SIG-M5 (cell line): ENCODE data around the gene TLR9.
"Not testable (repeated sequence)": the region's sequence is repeated elsewhere in the genome, so short reads cannot be mapped to it uniquely, and the experiment has no call there.

ENCODE experiments used
- DNase-seq: peaks from one replicate; lab custom pipeline; 2025; lab: John Stamatoyannopoulos, UW

TLR9 gene, protein sequence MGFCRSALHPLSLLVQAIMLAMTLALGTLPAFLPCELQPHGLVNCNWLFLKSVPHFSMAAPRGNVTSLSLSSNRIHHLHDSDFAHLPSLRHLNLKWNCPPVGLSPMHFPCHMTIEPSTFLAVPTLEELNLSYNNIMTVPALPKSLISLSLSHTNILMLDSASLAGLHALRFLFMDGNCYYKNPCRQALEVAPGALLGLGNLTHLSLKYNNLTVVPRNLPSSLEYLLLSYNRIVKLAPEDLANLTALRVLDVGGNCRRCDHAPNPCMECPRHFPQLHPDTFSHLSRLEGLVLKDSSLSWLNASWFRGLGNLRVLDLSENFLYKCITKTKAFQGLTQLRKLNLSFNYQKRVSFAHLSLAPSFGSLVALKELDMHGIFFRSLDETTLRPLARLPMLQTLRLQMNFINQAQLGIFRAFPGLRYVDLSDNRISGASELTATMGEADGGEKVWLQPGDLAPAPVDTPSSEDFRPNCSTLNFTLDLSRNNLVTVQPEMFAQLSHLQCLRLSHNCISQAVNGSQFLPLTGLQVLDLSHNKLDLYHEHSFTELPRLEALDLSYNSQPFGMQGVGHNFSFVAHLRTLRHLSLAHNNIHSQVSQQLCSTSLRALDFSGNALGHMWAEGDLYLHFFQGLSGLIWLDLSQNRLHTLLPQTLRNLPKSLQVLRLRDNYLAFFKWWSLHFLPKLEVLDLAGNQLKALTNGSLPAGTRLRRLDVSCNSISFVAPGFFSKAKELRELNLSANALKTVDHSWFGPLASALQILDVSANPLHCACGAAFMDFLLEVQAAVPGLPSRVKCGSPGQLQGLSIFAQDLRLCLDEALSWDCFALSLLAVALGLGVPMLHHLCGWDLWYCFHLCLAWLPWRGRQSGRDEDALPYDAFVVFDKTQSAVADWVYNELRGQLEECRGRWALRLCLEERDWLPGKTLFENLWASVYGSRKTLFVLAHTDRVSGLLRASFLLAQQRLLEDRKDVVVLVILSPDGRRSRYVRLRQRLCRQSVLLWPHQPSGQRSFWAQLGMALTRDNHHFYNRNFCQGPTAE

DNA sequence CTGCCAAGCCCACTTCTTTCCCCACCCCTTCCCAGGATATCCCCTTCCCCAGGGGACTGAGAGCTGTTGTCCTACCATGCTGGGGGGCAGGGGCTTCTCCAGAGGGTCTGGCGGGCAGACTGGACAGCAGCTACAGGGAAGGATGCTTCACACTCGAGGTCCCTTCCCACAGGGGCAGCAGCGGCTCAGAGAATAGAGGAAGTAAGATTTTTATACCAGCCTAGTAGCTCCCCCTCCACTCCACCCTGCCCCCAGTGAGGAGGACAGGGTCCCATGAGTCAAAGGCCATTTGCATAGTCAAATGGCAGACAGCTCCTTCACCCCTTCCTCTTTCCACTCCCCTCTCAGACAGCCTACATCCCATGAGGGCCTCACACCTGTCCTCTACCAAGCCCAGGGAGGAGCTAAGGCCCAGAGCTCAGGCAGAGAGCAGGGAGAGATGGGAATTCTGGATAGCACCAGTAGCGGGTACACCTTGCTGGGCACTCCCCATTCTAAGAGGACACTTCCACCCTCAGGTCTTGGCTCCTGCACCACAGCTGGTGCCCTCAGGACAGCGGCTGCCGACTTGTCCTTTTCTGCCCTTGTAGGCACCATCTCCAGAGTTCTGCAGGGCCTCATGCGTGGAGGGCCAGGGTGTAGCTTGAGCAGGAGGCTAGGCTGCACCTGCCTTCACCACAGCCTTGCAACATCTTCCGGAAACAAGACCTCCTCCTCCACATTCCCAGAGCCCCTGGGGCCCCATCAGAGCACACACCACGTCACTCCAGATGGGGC lies at the start of gene TLR9:
Gene TLR9, minus strand, starts transcription at position 194 of the 777 bp plus-strand sequence. Its CDS starts 116 bp downstream, at position 78.
- DNase-seq = peak; percentile 76

DNA sequence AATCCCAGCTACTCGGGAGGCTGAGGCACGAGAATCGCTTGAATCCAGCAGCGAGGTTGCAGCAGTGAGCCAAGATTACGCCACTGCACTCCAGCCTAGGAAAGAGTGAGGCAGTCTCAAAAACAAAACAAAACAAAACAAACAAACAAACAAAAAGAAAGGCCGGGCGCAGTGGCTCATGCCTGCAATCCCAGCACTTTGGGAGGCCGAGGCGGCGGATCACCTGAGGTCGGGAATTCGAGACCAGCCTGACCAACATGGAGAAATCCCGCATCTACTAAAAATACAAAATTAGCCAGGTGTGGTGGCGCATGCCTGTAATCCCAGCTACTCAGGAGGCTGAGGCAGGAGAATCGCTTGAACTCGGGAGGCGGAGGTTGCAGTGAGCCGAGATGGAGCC lies 49.3 kb upstream of the TLR9 start:
- DNase-seq = not testable (repeated sequence)

DNA sequence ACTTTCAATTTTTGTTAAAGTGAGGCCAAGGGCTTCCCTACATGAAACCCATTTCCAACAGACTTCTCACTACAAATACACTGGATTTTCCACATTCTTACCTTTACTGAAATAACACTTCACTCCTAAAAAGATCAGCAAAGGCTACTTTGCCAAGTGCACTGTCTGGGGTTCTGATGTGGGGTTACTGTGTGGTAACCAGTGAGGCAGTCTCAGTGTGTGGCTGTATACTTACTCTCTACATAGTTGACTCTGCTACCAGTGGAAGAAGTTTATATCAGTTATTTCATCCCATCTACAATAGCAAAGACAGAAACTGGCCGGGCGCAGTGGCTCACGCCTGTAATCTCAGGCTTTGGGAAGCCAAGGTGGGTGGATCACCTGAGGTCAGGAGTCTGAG lies 47.4 kb upstream of the TLR9 start:
- DNase-seq = no peak

DNA sequence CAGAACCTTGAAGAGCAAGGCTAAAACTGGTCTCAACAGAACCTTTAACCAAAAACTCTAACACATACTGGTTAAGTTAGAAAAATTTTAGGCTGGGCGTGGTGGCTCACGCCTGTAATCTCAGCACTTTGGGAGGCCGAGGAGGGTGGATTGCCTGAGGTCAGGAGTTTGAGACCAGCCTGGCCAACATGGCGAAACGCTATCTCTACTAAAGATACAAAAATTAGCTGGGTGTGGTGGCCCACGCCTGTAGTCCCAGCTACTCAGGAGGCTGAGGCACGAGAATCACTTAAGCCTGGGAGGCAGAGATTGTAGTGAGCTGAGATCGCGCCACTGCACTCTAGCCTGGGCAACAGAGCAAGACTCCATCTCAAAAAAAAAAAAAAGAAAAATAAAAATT lies 46.7 kb upstream of the TLR9 start:
- DNase-seq = not testable (repeated sequence)

DNA sequence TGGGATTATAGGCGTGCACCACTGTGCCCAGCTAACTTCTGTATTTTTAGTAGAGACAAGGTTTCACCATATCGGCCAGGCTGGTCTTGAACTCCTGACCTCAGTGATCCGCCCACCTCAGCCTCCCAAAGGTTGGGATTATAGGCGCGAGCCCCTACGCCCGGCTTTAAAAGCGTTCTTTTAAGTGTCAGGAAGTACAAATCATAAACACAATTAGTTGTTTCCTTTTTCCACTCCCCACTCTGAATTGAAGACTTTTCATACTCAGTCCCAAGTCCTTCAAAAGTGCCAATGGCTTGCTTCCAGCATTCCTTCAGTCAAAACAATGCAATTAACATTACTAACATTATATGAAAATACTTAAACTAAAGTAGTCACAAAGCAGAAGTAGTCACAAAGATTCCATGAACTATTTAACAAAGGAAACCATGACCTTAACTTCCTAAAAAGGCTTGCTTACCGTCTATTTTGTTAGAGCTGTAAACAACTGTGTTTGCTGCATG lies 44.9 kb upstream of the TLR9 start:
- DNase-seq = no peak

DNA sequence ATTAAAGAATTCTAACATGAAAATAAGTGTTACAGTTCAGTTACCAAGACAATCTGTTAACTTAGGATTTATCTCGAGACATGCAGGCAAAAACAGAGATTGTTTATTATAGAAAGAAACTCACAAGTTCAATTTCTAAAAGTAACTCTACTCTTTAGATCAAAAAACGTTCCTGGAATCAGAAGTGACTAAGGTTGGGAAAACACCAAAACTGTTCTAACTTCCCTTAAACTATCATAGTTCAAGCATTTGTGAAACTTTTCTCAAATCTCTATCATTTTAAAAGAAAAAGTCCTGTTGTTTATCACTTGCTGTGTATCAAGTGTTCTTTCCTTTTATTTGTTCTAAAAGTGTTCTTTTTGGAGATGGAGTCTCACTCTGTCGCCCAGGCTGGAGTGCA lies 44.3 kb upstream of the TLR9 start:
- no peak for DNase-seq

DNA sequence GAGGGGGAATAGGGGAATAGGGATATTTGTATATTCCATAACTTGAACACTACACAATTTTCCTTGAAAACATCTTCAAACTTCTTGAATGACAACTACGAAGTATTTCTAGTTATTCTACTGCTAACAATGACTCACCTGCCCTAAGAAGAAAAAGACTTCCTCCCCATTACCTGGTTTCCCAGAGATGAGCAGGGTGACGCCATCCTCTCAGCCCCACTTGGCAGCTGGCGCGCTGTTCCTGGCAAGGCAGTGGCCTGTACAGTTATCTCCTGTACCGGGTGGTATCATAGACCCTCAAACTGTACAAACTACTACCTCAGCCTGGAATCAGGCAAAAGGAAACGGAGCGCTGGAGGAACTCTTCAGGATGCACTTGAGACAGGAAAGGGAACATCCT lies 42.6 kb upstream of the TLR9 start:
- DNase-seq = no peak

DNA sequence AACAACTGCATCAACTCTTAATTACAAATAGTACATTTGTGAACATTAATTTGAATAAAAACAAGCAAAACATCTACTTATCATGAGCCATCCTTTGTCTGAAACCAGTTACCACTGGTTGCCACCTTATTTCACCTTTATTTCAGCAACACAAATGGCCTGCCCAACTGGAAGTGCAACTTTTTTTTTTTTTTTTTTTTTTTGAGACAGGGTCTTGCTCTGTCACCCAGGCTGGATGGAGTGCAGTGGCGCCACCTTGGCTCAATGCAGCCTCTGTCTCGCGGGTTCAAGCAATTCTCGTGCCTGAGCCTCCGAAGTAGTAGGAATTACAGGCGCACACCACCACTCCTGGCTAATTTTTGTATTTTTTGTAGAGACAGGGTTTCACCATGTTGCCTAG lies 39.9 kb upstream of the TLR9 start:
- no peak for DNase-seq

DNA sequence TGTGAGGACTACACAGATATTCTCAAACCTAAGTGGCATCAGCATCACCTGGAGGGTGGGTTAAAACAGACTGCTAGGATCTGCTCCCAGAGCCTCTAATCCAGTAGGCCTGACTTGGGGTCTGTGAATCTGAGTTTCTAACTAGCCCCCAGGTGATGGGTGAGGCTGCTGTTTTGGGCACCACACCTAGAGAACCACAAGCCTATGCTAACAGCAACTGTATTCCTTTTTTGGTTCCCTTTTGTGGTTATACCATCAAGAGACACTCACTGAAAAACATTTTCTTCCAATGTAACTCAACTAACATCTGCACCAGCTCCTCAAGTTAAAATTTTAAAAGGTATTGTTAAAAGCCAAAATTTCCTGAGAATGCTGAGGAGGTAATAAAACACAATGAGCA lies 37.0 kb upstream of the TLR9 start:
- DNase-seq = no peak

DNA sequence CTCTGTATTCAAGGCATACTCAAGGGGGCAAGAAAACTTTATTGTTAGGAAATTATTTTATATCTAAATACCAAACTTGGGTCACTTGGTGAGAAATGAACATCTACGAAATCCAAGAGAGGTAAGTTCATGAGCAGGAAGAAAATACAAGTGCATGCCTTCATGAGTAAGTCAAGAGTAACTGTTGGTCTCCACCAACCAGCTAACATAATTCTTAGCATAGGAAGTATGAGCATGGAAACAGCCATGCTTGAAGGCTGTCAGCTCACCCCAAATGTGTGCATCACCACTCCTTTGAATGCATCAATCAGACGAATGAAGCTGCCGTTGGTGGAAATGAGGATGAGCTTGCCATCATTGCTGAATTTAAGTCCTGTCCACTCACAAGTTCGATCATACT lies 34.0 kb upstream of the TLR9 start:
- DNase-seq = no peak

DNA sequence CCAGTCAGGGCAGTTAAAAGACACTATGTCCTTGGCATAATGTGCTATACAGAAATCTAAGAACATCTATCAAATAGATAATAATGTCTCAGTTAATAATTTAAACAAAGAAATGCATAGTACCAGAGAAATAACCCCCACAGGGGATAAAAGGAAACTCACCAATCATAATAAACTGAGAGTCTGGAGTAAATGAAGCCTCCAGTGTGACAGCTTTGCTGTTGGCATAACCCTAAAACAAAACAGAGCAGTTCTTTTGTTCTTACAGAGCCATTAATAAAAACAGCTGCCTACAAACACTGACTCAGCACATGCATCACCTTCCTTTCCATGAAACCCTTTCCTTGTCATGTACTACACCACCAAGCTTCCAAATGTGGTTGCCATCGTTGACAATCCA lies 33.6 kb upstream of the TLR9 start:
- DNase-seq = no peak

DNA sequence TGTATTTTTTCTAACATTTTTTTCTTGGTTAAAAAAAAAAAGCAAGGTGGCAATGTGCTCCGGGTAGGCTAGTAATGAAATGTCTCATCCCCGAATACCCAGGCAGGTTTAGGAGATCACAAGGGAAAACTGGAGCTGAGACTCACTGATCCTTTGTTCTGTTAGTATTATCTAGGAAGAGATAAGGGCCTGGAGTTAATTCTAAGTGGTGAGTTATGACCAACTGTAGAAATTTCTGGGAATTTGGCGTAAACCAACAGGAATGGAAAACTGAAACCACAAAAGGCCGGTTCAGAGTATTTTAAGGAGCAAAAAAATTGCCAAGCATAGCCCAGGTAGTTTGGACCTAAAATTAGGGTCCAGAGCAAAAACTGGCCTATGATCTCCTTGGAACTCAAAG lies 32.5 kb upstream of the TLR9 start:
- no peak for DNase-seq

DNA sequence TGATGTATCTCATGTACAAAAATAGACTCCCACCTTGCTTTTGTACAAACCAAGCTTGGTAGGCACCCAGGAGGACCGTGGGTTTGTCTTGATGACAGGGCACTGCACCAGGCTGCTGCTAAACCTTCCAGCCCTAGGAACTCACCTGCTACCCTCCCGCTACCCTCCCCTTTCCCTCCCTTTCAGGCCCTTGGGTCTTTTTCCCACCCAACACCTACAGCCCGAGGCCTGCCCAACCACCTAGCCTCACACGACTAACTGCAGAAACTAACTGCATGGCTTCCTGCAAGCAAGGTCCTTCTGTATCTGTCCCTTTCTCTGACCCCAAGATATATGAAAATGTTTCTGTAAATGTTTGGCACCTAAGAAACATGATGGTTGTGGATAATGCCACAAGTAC lies 31.2 kb upstream of the TLR9 start:
- DNase-seq = no peak

DNA sequence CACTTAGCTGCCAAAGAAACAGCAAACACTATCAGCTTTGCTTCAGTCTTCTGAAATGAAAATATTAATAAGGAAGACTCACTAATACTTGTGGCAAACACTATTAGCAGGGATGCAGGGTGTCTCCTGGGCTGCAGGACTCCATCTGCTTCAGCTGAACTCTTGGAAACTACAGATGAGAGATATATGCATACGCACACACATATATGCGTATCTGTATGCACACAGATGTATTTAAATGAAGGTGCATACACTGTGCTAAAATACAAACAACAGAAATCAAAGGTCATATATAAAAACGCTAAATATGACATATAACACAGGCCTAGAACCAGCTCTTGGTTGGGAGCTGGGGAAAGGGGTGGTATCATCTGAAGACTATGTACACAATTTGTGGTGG lies 30.7 kb upstream of the TLR9 start:
- DNase-seq = no peak

DNA sequence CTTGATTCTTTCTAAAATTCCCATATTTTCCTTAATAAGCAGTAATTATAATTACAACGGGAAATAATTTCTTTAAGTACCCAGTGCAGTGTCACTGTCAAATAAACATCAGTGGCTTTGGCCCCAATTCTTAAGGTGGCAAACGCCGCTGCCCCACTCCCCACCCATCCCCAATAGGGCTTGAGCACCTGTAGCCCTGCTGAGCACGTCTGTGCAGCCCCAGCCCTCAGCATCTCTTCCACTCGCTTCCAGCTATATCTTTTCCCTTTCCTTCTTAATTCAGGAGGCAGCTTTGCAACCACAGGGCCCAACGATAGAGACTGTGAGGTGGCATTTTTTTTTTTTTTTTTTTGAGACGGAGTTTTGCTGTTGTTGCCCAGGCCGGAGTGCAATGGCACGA lies 29.2 kb upstream of the TLR9 start:
- DNase-seq = no peak

DNA sequence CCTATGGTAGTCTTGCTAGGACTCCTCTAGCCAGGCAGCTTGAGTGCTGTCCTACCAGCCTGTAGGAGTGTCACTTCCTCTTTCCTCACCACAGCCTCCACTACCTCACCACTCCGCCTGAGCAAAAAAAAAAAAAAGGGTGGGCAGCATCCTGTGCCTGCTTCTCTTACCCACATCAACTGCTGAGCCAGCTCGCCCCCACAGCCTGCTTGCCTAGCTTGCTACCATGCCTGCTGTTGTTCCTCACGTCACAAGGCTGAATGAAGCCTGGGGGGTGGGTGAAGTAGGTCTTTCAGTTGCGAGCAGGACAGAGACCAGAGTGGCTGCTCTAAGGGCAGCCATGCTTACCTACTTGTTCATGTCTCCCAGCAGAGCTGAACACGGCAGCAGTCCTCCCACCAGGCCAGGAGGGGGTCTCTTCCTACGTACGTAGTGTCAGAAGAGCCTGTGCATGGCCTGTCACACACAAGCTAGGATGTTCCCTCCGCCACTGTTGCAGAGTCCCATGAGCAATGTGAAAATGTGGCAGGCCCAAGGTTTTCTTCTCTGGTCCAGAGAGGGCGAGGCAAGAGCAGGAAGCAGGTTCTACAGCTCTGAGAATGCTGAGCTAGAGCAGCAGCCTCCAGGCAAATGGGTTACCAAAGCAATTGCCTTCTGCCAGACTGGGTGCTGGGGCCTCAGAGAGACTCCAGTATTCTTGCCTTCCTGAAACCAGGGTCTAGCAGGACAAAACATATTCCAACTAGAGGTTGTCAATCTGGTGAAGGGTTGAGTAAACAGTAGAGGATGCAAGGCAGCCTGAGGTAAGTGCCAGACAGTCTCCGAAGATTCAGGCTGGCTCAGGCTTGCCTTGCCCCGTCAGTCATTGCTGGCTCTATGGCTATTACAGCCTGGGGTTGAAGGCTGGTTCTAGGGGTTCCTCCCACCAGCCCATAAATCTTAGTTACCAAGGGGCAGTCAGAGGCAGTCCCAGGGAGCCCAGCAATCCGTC lies 28.2 kb upstream of the TLR9 start:
- peak; percentile 84 for DNase-seq

DNA sequence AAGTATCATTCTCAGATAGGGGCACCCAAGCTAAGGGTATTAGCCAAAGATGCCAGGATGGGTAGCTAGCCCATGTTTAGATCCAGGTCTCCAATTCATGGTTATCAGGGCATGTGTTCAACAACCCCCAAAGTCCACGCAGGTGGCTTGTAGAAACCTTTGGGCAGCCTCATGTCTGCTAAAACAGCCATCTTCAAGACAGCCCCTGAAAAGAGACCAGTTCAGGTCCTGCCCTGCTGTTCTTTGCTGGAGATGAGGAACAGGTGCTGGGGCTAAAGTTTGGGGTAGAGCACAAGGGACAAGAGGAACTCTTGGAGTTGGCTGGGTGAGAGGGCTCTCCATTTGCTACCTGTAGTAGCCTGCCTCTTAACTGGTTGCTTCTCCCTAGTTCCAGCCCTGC lies 24.7 kb upstream of the TLR9 start:
- DNase-seq = no peak

DNA sequence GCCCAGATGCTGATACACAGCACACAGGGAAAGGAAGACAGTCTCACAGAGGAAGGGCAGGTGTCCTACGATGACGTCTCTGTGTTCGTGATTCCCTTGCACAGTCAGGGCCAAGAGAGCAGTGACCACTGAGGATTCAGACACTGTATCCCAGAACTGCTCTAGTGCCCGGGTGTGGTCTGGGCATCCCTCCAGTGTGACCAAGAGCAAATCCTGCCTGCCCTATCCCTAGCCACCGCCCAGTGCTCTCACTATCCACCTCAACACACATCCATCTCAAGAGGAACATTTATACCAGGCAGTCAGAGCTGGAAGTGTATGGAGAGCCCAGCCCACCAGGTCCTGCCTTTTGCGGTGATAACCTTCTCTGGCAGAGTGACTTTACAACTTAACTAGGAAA lies 24.2 kb upstream of the TLR9 start:
- no peak for DNase-seq

DNA sequence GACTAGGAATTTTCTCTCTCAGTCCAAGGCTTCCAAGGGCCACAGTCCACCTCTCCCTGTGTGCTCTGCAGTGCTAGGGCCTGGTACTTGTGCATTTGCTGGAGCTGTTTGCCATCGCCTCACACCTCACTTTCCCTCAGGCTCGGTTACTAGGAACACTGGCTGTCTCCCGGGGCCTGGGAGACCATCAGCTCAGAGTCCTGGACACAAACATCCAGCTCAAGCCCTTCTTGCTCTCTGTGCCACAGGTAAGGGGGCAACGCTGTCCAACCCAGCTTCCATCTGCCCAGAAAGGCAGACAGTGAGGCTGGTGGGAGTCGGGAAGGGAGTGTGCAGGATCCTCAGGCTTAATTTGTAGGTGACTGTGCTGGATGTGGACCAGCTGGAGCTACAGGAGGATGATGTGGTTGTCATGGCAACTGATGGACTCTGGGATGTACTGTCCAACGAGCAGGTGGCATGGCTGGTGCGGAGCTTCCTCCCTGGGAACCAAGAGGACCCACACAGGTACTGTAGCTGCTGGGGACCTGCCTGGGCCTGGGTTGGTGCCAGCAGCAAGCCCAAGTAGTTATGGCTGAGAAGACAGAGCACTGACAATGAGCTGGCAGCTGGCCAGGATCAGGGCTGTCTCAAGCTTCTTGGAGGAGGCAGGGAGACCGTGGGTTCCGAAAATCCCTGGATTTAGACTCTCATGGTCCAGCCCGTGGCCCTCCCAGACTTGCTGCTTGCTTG lies 23.5 kb upstream of the TLR9 start:
- no peak for DNase-seq

DNA sequence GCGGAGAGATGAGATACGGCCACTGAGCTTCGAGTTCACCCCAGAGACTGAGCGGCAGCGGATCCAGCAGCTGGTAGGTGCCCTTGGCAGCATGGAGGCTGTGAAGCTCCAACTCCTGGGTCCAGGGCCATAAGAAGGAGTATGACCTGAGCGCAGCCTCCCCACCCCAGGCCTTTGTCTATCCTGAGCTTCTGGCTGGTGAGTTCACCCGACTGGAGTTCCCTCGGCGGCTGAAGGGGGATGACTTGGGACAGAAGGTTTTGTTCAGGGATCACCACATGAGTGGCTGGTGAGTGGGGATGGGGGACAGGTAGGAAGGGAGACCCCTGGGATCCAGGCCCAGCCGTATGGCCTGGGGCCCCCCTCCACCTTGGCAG lies 22.7 kb upstream of the TLR9 start:
- DNase-seq = no peak
